Fibroblast of mammary gland (primary cell): ENCODE measurements around the gene CCDC187.

ENCODE experiments used
- DNase-seq: peaks from one replicate; pipeline ENCODE4 v3.0.0-alpha.2; 2010; ENCODE audit warnings: low read depth
- H3K4me3 ChIP-seq: 2 replicates; pipeline ENCODE4 v1.5.1; 2011; ENCODE audit warnings: low read depth, mild to moderate bottlenecking, low read length, moderate library complexity; ENCODE audit not compliant: control insufficient read depth
- CTCF ChIP-seq: conservative IDR thresholded peaks from 2 replicates; pipeline ENCODE4 v1.5.1; 2011; ENCODE audit warnings: low read depth, low read length, inconsistent platforms; ENCODE audit not compliant: control insufficient read depth, insufficient read depth

Gene CCDC187

GRCh38 chr9:136204145-136204805 lies 99.6 kb downstream of the CCDC187 start:
- no peak overlapping the region for H3K4me3 ChIP-seq
- no peak for DNase-seq
- TF ChIP-seq CTCF = no peak

- TF ChIP-seq CTCF = no peak
- no peak overlapping the region for H3K4me3 ChIP-seq
- no peak for DNase-seq
Observed at GRCh38 chr9:136203408-136204144, 100.3 kb downstream of the CCDC187 start.

- no peak for TF ChIP-seq CTCF
- H3K4me3 ChIP-seq = no peak overlapping the region
- no peak for DNase-seq
Observed at GRCh38 chr9:136202454-136203407, 101.2 kb downstream of the CCDC187 start.

GRCh38 chr9:136201609-136202453 lies 102.1 kb downstream of the CCDC187 start:
- TF ChIP-seq CTCF = no peak
- H3K4me3 ChIP-seq = no peak overlapping the region
- DNase-seq = no peak

GRCh38 chr9:136201174-136201573 lies 102.7 kb downstream of the CCDC187 start:
- H3K4me3 ChIP-seq = no peak overlapping the region

More at GRCh38 chr9:136201174-136201573, 102.7 kb downstream of the CCDC187 start:
- no peak for DNase-seq
- no peak for TF ChIP-seq CTCF
